Spleen (tissue), 7 donors: ENCODE results near the gene LCOR.

ENCODE experiments used
- POLR2A ChIP-seq, 3 donors: fragments of 450-650 bp; IDR thresholded peaks; one replicate each; pipeline ENCODE4 v1.5.1; 2017; ENCODE audit warnings: antibody characterized with exemption in 3 of 3, mild to moderate bottlenecking in 1 of 3
- POLR2AphosphoS5 ChIP-seq, 3 donors: sonication (generic); formaldehyde crosslinking; IDR thresholded peaks; one replicate each; pipeline ENCODE4 v1.5.1; 2017; ENCODE audit warnings: antibody characterized with exemption in 3 of 3
- TF ChIP-seq, protein P1 (sequence below), 11 experiments: fragments of 200-600 bp in 7 of 11; fragments of 450-650 bp in 4 of 11; sonication (generic) in 4 of 11; IDR thresholded peaks in 8 of 11; conservative IDR thresholded peaks in 3 of 11; 1 replicate in 7 of 11; 2 replicates in 4 of 11; pipeline versions ENCODE4 v1.4.0 to v1.8.0; 2016 to 2021; ENCODE audit warnings: antibody characterized with exemption in 11 of 11, inconsistent platforms in 4 of 11, mild to moderate bottlenecking in 1 of 11
- donor health status: DM: no; HTN: no; CAD: no; lungs with moderate emphysema.
- donor health status: DM: no; HTN: no; CAD: no.
- donor health status: DM: no; HTN: no; CAD: no.

DNA sequence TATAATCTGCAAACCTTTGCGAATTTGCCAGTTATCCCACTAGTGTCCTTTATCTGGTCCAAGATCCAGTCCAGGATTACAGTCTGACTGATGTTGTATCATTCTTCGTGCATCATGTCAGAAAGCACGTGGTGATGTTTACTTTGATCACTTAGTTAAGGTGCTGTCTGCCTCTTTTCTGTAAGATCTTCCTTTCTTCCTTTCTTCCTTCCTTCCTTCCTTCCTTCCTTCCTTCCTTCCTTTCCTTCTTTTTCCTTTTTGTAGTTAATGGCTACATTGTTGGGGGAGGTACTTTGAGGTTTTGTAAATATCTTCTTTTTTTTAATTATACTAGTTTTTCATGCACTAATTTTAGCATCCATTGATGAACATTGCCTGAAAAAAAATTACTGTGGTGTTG, 80.3 kb downstream of the LCOR start:
- no peak for TF ChIP-seq POLR2A (IDR thresholded peaks at IDR 0.05)
- TF ChIP-seq, protein P1, sequence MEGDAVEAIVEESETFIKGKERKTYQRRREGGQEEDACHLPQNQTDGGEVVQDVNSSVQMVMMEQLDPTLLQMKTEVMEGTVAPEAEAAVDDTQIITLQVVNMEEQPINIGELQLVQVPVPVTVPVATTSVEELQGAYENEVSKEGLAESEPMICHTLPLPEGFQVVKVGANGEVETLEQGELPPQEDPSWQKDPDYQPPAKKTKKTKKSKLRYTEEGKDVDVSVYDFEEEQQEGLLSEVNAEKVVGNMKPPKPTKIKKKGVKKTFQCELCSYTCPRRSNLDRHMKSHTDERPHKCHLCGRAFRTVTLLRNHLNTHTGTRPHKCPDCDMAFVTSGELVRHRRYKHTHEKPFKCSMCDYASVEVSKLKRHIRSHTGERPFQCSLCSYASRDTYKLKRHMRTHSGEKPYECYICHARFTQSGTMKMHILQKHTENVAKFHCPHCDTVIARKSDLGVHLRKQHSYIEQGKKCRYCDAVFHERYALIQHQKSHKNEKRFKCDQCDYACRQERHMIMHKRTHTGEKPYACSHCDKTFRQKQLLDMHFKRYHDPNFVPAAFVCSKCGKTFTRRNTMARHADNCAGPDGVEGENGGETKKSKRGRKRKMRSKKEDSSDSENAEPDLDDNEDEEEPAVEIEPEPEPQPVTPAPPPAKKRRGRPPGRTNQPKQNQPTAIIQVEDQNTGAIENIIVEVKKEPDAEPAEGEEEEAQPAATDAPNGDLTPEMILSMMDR (IDR thresholded peaks at IDR 0.05 in 8 of 11, conservative IDR thresholded peaks at IDR 0.05 in 3 of 11), result no peak
- TF ChIP-seq POLR2AphosphoS5 (IDR thresholded peaks at IDR 0.05), result no peak
